ENCODE measurements around the gene PALLD.

Gene PALLD

GRCh38 chr4:168931215-168931650, 434.4 kb downstream of the PALLD start:
- TF ChIP-seq GATA2 (IDR thresholded peaks at IDR 0.05; ENCODE audit: low read depth, low read length) = no peak
- TF ChIP-seq GATA3 (IDR thresholded peaks at IDR 0.05; ENCODE audit: low read depth, low read length) = no peak

DNA sequence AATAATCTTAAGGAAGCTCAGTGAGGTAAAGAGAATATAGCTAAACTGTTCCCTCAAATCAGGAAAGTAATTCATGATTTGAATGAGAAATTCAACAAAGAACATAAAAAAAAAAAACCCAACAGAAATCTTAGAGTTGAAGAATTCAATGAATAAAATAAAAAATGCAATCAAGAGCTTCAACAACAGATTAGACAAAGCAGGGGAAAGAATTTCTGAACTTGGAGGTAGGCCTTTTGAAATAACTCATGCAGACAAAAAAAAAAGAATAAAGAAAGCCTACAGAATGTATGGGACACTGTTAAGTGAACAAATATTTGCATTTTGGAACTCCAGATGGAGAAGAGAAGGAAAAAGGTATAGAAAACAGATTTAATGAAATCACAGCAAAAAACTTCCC, 435.3 kb downstream of the PALLD start:
- no peak for TF ChIP-seq GATA2 (IDR thresholded peaks at IDR 0.05; ENCODE audit: low read depth, low read length)
- TF ChIP-seq GATA3 (IDR thresholded peaks at IDR 0.05; ENCODE audit: low read depth, low read length) = no peak

- no peak for TF ChIP-seq GATA3 (IDR thresholded peaks at IDR 0.05; ENCODE audit: low read depth, low read length)
- no peak for TF ChIP-seq GATA2 (IDR thresholded peaks at IDR 0.05; ENCODE audit: low read depth, low read length)
Measured at GRCh38 chr4:168933423-168933822, 436.6 kb downstream of the PALLD start.

DNA sequence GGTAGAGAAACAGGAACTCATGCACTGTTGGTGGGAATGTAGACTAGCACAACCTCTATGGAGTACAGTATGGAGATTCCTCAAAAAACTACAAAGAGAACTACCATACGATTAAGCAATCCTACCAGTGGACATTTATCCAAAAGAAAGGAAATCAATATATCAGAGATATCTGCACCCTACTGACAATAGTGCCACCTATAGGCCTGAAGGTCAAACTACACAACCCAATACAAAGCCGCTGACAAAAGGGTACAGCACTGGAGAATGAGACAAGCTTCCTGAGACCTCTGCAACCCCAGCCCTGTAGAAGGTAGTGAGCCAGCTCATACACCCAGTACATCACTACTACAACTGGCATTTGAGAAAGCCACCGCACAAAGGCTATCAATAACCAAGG, 446.1 kb downstream of the PALLD start:
- no peak for TF ChIP-seq GATA2 (IDR thresholded peaks at IDR 0.05; ENCODE audit: low read depth, low read length)

- TF ChIP-seq GATA2 (IDR thresholded peaks at IDR 0.05; ENCODE audit: low read depth, low read length) (no peak), GATA3 (IDR thresholded peaks at IDR 0.05; ENCODE audit: low read depth, low read length) (no peak)
Measured at GRCh38 chr4:168945291-168945690, 448.4 kb downstream of the PALLD start.

- TF ChIP-seq GATA2 (IDR thresholded peaks at IDR 0.05; ENCODE audit: low read depth, low read length) (no peak), GATA3 (IDR thresholded peaks at IDR 0.05; ENCODE audit: low read depth, low read length) (no peak)
Measured at GRCh38 chr4:168955674-168956073, 458.8 kb downstream of the PALLD start.

DNA sequence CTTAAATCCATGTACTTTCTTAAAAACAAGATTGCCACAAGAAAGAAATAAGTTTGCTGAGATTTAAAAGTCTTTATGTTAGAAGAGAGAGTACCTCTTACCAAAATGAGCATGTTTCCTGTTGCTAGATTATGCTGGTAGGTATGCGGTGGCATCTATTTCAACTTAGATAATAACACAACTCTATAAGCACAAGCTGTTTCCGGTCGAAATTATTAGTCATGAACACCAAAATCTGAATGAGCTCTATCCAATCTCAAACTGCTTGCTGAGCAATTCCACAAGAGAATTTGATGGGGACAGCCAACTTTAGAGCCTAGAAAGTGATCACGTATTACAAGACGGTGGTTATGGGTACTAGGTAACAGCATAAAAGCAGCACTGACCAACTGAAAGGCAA, 463.9 kb downstream of the PALLD start:
- TF ChIP-seq GATA2 (IDR thresholded peaks at IDR 0.05; ENCODE audit: low read depth, low read length) (no peak), GATA3 (IDR thresholded peaks at IDR 0.05; ENCODE audit: low read depth, low read length) (no peak)

DNA sequence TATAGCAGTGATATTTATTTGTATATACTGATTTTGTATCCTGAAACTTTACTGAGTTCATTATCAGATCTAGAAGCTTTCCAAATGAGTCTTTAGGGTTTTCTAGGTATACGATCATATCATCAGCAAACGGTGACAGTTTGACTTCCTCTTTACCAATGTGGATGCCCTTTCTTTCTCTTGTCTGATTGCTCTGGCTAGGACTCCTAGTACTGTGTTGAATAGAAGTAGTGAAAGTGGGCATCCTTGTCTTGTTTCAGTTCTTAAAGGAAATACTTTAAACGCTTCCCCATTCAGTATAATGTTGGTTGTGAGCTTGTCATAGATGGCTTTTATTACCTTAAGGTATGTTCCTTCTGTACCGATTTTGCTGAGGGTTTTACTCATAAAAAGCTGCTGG, 475.7 kb downstream of the PALLD start:
- no peak for TF ChIP-seq GATA2 (IDR thresholded peaks at IDR 0.05; ENCODE audit: low read depth, low read length)
- TF ChIP-seq GATA3 (IDR thresholded peaks at IDR 0.05; ENCODE audit: low read depth, low read length) = no peak
